ENCODE results near the gene CFAP61. TPM values are rescaled to one million over a fixed set of nuclear protein-coding genes. Genes with fewer than 3 reads are reported as not detected.

Gene CFAP61
- total and polyA plus RNA-seq, 12 donors, result 0.53 to 3.6 (median 1.1) TPM; not detected in 3

- TF ChIP-seq POLR2A (IDR thresholded peaks at IDR 0.05), result no peak
- TF ChIP-seq, protein P1, sequence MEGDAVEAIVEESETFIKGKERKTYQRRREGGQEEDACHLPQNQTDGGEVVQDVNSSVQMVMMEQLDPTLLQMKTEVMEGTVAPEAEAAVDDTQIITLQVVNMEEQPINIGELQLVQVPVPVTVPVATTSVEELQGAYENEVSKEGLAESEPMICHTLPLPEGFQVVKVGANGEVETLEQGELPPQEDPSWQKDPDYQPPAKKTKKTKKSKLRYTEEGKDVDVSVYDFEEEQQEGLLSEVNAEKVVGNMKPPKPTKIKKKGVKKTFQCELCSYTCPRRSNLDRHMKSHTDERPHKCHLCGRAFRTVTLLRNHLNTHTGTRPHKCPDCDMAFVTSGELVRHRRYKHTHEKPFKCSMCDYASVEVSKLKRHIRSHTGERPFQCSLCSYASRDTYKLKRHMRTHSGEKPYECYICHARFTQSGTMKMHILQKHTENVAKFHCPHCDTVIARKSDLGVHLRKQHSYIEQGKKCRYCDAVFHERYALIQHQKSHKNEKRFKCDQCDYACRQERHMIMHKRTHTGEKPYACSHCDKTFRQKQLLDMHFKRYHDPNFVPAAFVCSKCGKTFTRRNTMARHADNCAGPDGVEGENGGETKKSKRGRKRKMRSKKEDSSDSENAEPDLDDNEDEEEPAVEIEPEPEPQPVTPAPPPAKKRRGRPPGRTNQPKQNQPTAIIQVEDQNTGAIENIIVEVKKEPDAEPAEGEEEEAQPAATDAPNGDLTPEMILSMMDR (IDR thresholded peaks at IDR 0.05), result no peak
- no peaks in the 10 kb centered on the region for H3K9me3 ChIP-seq (replicated peaks in 1 of 3)
- H3K36me3 ChIP-seq (replicated peaks in 1 of 2), result no peaks in the 10 kb centered on the region
- 95 to 97% (median 96%) methylated on average over 9 of the region's 9 CpGs for WGBS, 4 donors
- no peaks in the 10 kb centered on the region for H3K27me3 ChIP-seq
- intact Hi-C loops (cut with DNase I), result no loop called here
- no peak overlapping the region for H3K27ac ChIP-seq
- DNase-seq, result no peak
- no peak overlapping the region for H3K4me3 ChIP-seq
- no peaks in the 10 kb centered on the region for H3K4me1 ChIP-seq (replicated peaks in 1 of 2)
Observed at GRCh38 chr20:20390393-20390792, 338.1 kb downstream of the CFAP61 start.

DNA sequence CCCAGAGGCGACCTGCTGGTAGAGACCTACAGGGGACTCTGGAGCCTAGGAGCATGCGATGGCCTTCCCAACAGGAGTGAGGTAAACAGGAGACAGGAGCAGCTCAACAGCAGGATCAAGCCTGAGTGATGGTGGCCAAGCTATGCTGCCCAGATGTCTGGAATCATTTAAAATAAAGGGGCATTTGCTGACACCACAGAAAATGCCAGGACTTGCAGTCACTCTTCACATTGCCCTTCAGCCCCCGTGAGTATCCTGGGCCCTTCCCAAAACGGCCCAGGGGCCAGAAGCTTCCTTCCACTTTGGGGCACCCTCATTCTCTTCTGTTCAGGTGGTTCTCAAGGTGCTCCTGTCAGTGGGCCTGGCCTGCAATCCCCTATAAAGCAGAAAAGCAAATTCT lies 338.8 kb downstream of the CFAP61 start:
- H3K4me1 ChIP-seq (replicated peaks in 1 of 2), result no peaks in the 10 kb centered on the region
- H3K27me3 ChIP-seq, result no peaks in the 10 kb centered on the region
- H3K4me3 ChIP-seq, result no peak overlapping the region
- intact Hi-C loops (cut with DNase I), result no loop called here
- no peak overlapping the region for H3K27ac ChIP-seq
- 90 to 94% (median 93%) methylated on average over 2 to 4 of the region's 4 CpGs for WGBS, 4 donors
- H3K9me3 ChIP-seq (replicated peaks in 1 of 3), result no peaks in the 10 kb centered on the region
- TF ChIP-seq POLR2A (IDR thresholded peaks at IDR 0.05), result no peak
- H3K36me3 ChIP-seq (replicated peaks in 1 of 2), result no peaks in the 10 kb centered on the region
- no peak for DNase-seq

DNA sequence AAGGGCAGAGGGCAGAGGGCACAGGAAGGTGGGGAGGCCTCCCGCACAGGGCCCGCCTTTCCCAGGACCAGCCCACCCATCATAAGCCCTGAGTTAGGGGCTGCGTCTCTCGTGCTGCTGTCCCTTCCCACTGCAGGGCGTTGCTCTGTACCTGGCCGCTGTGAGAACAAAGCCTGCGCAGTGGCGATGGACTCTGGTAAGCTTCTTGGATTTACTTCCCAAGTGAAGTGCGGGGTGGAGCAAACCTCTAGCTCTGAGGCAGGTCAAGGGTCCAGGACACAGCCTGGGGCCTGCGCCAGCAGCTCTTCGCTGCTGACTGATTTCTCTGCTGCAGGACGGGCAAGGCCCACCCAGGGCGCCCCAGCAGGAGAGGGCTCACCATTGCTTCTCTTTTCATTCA lies 339.4 kb downstream of the CFAP61 start:
- Histone ChIP-seq H3K27ac (no peak overlapping the region), H3K4me1 (replicated peaks in 1 of 2) (no peaks in the 10 kb centered on the region), H3K36me3 (replicated peaks in 1 of 2) (no peaks in the 10 kb centered on the region), H3K9me3 (replicated peaks in 1 of 3) (no peaks in the 10 kb centered on the region), H3K4me3 (no peak overlapping the region), H3K27me3 (no peaks in the 10 kb centered on the region)
- no peak for DNase-seq
- TF ChIP-seq, protein P1 (IDR thresholded peaks at IDR 0.05), result no peak
- TF ChIP-seq POLR2A (IDR thresholded peaks at IDR 0.05), result no peak
- 90 to 93% (median 92%) methylated on average over 13 of the region's 13 CpGs for whole genome bisulfite sequencing, 4 donors
- intact Hi-C loops (cut with DNase I), result no loop called here

GRCh38 chr20:20393207-20394120 lies 341.1 kb downstream of the CFAP61 start:
- intact Hi-C loops (cut with DNase I), result no loop called here
- no peaks in the 10 kb centered on the region for H3K27me3 ChIP-seq
- no peaks in the 10 kb centered on the region for H3K4me1 ChIP-seq (replicated peaks in 1 of 2)
- DNase-seq, result no peak
- H3K9me3 ChIP-seq (replicated peaks in 1 of 3), result no peaks in the 10 kb centered on the region
- WGBS, 4 donors, result 76 to 84% (median 79%) methylated on average over 17 to 20 of the region's 20 CpGs
- TF ChIP-seq, protein P1 (IDR thresholded peaks at IDR 0.05), result no peak
- no peak for TF ChIP-seq POLR2A (IDR thresholded peaks at IDR 0.05)
- H3K4me3 ChIP-seq, result no peak overlapping the region
- H3K27ac ChIP-seq, result no peak overlapping the region
- H3K36me3 ChIP-seq (replicated peaks in 1 of 2), result no peaks in the 10 kb centered on the region

- intact Hi-C loops (cut with DNase I), result no loop called here
- no peaks in the 10 kb centered on the region for H3K9me3 ChIP-seq (replicated peaks in 1 of 3)
- no peaks in the 10 kb centered on the region for H3K27me3 ChIP-seq
- TF ChIP-seq, protein P1 (IDR thresholded peaks at IDR 0.05), result no peak
- TF ChIP-seq POLR2A (IDR thresholded peaks at IDR 0.05), result no peak
- no peak for DNase-seq
- WGBS, 4 donors, result 93 to 98% (median 94%) methylated on average over 6 to 12 of the region's 12 CpGs
- no peaks in the 10 kb centered on the region for H3K36me3 ChIP-seq (replicated peaks in 1 of 2)
- no peak overlapping the region for H3K4me3 ChIP-seq
- no peaks in the 10 kb centered on the region for H3K4me1 ChIP-seq (replicated peaks in 1 of 2)
- H3K27ac ChIP-seq, result no peak overlapping the region
Observed at GRCh38 chr20:20395087-20395486, 342.8 kb downstream of the CFAP61 start.

All from adrenal gland (tissue), 12 donors.